RKO (cell line): ENCODE data around the gene PLN.
A peak's percentile ranks its signal among the peaks of the same experiment; 100 is the strongest.

ENCODE experiments used
- DNase-seq: peaks from one replicate; pipeline ENCODE4 v3.0.0-alpha.2; 2016; ENCODE audit warnings: low spot score

PLN gene

DNA sequence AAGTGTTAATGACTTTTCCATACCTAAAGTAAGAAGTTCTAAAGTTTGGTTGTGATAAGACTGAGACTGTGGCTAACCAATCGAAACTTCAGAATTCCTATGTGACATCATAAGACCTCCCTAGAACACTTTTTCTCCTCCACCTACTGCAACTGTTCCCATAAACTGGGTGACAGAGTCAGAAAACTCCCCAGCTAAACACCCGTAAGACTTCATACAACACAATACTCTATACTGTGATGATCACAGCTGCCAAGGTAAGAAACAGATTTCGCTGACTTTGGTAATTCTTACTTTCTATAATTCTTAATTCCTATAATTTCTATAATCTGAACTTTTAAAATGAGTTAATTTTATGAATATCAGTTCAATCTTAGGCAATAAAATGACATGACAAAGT, at the start of gene PLN:
Gene PLN (plus strand): TSS at position 161 of the 400 bp plus-strand sequence. CDS start 10,626 bp downstream, outside the sequence.
- DNase-seq: no peak

DNA sequence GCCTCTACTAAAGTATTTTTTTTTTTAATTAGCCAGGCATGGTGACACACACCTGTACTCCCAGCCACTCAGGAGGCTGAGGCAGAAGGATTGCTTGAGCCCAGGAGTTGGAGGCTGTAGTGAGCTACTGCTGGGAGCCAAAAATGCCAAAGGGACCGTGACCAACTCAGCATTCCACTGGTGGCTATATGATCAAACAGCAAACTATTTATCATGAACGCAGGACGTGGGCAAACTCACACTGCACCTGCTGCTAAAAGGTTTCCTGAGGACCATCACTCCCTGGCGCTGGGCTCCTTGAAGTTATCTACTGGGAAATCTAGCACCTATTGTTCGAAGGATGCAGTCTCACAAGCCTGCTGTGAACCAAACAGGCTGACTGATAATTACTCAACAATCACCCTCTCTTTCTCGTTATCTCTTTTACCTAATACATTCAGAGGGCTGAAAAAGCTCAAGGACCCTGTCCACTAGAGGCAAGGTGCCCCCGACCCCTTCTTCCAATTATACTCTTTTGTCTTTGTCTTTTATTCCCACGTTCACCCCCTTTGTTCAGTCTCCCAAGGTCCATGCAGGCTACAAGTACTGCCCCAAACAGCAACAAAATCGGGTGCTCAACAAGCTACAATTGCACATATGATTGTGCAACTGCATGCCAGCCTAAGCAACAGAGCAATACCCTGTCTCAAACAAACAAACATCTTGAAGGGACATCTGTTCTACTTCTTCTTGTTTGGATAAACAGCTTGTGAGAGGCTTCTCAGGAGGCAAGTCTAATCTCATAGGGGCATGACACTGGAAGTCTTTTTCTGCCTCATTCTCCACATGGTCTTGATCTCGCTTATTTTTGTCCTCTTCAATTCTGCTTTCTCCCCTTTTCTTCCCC, 47.7 kb upstream of the PLN start:
- no peak for DNase-seq

DNA sequence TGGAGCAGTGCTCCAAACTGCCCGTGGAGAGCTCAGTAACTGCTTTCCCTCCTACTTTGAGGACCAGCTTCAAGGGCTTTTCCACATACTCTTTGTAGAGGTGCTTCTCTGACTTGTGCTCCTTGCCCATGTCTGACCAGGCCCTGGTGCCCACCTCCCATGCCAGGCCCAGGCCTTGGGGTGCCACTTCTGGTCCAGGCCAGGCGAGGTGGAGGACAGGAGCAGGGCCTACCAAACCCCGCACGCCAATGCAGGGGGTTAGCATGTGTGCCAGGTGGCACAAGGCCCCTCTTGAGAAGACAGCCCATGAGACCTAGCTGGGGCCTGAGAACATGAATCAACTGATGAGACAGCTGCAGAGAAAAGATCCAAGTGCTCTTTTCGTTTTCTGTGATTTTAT, 47.0 kb upstream of the PLN start:
- DNase-seq: no peak

DNA sequence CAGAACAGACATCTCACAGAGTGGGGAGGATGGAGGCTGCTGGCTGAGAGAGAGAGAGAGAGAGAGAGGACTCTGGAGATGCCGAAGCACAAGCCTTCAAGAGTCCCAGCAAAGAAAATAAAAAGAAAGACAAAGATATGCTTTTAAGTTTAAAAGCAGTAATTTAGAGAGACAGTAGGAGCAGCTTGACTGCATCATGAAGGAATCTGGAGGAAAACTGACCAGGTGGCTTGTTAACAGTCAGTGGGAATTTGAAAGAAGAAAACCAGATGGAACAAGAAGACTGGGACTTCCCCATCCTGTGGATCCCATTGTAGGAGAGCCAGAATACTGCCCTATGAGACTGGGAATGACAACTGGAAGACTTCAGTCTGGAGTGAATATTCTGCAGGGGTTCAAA, 46.3 kb upstream of the PLN start:
- DNase-seq: no peak

DNA sequence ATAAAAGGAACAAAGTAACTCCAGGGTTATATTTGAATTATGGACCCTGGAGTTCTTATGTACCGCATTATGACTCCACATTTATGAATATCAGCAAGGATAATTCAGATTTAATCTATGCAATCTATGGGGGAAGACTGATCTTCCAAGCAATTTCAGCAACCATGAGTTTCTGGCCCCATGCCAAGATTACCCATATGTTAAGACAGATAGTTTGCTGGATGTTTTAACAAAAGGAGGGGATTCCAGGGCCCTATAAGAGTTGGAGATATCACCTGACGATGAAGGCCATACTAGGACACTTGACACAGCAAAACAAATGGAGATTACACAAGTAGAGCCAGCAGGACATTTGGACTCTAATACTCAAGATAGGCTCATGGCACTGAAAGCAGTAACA, 45.9 kb upstream of the PLN start:
- DNase-seq: no peak

DNA sequence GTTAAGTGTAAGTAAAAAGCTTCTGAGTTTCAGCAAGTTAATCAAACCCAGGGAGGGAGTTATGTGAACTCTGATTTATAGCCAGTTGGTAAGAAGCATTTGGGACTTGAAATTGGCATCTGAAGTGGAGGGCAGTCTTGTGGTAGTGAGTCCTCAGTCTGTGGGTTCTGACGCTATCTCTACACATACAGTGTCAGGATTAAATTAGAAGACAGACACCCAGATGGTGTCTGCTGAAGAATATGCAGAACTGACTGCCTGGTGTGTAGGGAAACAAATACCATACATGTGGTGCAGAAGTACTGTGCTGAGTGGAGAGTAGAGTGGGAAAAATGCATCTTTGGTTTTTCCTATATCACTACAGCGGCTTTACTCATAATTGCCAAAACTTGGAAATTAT, 43.5 kb upstream of the PLN start:
- no peak for DNase-seq

DNA sequence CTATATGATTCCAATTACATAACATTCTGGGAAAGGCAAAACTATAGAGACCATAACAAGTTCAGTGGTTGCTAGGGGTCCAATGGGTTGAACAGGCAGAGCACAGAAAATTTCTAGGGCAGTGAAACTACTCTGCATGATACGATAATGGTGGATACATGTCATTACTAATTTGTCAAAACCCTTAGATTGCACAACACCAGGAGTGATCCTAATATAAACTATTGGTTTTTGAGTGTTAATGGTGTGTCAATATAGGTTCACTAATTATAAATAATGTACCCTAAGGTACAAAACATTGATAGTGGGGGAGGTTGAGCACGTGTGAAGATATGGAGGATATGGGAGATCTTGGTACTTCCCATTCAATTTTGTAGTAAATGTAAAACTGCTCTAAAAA, 42.4 kb upstream of the PLN start:
- DNase-seq: no peak

DNA sequence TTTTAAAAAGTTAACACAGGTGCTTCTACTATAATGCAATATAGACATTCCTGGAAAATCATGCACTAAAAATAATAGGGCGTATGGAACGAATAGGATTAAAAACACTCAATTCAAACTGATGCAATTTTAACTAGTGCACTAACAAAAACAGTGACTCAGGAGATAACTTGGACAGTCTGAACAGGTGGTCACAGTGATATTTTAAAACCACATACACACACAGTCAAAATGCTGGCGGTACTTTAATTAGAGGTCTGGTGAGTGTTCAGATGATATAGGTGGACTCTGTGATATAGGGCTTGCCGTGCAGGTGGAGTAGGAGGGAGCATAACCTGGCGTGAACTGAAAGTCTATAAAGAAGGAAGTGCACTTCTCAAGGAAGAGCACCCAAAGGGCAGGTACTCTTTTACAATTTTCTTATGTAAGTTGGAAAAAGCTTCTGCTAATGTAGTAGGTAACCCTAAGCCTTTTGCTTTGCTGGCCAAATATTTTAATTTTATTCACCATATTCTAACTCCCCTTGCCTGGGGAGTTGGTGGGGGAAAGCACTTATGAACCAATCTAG, 41.9 kb upstream of the PLN start:
- no peak for DNase-seq

DNA sequence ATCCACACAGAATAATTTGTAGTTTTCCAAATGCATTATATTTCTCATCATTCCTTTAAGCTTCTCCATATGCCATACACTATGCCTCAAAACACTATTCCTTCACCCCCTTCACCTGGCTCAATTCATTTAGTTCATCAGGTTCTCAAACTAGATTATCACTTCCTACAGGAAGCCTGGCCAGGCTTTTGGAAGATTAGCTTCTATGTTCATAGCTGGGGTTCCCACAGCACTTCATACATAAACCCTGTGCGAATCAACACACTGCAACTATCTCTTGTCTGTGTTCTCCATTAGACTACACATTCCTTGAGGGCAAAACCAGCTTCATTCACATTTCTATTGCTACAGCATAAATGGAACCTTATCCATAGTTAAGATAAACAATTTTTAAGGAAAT, 40.5 kb upstream of the PLN start:
- DNase-seq: no peak

DNA sequence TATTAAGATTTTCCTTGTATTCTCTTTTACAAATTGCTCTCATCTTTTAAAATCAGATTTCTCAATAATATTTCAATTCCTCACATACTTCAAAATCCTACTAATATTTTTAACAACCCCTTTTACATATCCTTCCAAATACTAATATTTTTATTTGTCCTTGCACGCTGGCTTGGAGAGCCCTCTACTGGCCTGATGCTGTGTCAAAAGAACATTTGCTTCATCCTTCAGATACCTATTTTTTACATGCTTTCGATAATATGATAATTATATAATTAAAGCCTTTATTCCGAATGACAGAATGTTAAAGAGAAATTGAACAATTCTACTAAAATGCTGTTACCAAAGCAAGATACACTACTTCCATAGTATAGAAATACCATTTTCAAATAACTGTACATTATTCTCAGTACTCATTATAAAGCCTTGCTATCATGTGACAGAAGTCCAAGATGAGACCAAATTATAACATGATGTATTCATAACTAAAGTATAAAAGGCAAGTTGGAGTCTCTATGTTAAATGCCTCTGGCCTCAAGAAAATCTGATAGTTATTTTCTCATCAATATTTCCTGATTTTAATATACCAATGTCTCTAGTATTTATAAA, 39.0 kb upstream of the PLN start:
- DNase-seq: peak; percentile 51

DNA sequence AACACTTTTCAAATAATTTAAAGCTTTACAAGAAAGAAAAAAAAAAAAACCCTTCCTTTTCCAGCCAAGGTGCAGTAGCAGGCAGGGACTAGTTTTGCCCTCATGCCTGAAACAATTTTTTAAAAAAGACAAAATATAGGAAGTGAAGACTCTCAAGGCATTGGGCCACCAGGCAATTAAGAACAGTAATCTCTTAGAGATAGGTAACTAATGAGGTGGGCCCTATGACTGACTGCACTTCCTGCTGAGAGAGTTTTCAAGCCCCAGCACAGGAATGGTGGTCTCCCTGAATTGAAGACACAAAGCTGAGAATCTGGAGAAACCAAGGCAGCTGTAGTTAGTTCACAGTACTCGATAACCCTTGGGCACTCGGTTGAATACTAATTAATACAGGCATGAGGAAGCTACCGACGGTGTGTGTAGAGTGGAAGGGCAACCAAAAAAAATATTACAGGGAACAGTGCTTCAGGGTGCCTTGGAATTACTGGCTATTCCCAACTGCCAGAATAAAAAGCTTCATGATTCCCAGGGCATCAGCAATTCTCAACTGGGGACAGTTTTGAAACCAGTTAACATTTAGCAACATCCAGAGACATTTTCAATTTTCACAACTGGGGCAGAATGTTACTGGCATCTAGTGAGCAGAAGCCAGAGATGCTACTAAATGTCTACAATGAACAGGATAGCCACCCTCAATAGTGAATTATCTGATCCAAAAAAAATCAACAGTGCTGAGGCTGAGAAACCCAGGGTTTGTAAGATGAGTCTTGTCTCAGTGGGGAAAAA, 36.0 kb upstream of the PLN start:
- DNase-seq: no peak

DNA sequence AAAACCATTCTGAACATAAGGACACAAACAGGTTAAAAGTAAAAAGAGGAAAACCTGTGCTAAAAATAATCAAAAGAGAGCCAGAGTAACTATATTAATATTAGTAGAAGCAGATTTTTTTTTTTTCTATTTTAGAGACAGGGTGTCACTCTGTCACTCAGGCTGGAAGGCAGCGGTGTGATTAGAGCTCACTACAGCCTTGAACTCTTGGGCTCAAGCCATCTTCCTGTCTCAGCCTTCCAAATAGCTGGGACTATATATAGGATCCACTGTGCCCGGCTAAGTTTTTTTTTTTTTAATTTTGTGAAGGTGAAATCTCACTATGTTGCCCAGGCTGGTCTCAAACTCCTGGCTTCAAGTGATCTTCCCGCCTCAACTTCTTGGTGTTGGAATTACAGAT, 33.4 kb upstream of the PLN start:
- DNase-seq: no peak

DNA sequence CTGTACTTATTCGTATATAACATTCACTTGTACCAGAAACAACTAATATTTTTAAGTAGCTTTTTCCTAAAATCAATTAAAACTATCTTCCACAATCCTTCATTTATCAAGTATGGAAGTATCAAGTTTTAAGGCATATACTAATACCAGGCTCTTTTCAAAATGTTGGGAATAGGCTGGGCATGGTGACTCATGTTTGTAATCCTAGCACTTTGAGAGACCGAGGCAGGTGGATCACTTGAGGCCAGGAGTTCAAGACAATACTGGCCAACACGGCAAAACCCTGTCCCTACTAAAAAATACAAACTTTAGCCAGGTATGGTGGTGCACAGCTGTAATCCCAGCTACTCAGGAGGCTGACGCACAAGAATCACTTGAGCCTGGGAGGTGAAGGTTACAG, 25.7 kb upstream of the PLN start:
- no peak for DNase-seq

DNA sequence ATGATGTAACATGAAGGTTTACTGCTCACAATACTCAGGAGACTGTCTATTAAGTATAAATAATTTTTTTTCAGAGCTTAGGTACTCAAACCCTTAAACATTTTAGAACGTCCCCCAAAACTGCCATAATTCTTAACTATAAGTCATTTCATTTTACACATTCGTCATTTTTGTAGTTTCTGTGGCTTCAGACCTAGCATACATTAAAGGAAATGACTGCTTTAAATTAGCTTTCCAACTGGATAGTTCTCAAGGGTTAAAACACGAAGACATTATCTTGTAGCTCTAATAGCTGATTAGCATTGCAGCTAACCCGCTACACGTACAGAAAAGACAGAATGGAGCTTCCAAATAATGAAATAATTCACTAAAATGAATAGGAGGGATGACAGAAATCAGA, 24.9 kb upstream of the PLN start:
- no peak for DNase-seq

DNA sequence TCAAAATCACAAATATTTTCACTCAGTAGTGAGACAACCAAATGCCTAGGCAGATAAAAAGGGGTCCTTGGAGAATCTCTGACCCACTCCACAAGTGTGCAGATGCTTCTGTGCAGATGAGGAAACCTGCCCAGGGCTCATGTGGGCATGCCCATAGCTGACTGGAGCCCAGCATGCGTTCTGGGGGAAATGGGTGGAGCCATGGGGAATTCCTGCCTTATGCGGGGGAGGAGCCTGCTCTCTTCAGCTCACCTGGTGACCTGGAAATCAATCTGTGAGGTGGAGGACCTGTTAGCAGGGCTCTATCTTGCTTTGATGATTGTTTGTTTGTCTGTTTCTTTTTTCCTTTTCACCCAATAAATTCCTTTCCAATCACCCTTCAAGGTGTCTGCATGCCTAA, 23.4 kb upstream of the PLN start:
- DNase-seq: no peak

DNA sequence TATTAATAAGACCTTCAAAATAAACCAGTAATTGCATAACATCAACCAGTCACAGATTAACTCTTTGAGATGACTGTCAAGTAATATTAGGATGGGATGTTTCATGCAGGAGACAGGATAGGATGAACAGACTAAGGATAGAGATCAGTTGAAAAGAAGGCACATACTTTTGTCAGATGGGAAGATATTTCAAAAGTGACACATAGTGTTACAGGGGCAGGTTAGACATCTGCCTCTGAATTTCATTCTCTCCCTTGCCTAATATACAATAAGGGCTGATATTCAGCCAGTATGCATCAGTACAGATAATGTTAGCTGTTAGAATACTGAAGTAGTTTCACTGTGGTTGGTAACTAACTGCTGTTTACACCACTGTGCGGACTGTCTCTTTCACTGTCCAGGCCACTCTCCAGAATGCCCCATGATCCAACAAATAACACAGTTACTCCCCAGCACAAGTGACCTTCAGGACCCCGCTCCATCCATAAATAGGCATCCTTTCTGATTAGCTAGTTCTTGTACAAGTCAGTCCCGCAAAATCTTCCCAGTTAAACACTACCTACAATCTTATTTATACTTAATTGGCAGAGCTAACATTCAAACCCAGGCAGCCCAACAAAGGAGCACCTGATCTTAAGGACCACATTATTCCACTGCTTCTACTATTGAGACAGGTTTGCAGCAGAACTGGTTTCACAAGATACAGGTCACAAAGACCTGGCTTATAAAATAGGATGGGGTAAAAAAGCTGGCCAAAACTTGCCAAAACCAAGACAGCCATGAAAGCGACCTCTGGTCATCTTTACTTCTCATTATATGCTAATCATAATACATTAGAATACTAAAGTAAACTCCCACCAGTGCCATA, 21.9 kb upstream of the PLN start:
- no peak for DNase-seq

DNA sequence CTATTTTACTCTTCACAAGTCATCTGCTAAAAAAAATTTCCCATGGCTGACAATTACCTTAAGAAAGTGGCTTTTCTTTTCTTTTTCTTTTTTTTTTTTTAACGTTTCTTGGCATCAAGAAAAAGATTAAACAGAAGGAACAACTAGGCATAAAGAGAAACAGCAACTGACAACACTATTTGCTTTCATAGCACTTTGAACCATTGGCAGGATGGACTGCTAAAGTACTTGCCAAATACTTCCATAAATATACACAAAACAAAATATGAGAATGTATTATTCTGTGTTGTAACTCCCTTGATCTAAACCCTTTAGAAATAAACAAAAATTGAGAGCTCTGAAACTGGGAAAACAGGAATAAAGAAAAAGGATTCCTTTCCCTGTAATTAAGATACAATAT, 20.0 kb upstream of the PLN start:
- no peak for DNase-seq

DNA sequence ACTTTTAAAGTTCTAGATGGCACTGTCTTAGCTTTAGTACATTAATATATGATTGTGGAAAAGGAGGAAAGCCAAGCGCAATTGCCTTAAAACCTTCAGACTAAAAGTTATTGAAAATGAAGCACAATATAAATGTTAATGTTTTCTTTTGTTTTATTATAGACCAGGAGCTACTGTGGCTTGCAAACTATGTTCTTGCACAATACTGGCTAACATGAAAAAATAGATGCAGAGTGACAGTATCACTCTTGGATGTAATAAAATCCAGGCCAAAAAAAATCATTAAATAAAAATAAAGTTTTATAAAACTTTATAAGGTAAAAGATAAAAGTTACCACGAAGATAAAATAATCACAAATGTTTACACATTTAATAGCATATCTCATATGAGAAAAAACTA, 18.3 kb upstream of the PLN start:
- no peak for DNase-seq

DNA sequence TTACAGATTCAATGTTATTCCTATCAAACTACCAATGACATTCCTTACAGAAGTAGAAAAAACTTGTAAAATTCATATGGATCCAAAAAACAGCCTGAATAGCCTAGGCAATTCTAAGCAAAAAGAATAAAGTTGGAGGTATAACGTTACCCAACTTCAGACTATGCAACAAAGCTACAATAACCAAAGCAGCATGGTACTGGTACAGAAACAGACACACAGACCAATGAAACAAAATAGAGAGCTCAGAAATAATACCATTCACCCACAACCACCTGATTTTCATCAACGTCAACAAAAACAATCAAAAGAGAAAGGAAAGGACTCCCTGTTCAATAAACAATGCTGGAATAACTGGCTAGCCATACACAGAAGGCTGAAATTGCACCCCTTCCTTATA, 17.2 kb upstream of the PLN start:
- DNase-seq: no peak

DNA sequence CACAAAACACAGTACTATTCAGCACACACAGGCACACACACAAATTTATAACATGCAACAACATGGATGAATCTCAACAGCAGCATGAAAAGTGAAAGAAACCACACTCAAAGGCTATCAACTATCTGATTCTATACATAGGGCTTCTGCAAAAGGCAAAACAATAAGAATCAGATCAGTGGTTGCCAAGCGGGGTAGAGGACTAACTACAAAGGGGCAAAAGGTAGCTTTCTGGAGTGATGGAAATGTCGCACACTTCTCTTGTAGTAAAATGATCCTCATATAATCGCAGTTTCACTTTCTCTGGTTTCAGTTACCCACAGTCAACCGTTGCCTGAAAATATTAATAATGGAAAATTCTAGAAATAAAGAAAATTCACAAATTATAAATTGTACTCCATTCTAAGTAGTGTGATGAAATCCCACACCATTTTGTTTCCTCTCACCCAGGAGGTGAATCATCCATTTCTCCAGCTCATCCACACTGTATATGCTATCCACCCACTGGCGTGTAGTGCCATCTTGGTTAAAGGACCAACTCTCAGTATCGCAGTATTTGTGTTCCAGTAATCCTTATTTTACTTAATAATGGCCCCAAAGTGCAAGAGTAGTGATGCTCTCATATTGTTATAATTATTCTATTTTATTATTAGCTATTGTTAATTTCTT, 12.8 kb upstream of the PLN start:
- DNase-seq: no peak

DNA sequence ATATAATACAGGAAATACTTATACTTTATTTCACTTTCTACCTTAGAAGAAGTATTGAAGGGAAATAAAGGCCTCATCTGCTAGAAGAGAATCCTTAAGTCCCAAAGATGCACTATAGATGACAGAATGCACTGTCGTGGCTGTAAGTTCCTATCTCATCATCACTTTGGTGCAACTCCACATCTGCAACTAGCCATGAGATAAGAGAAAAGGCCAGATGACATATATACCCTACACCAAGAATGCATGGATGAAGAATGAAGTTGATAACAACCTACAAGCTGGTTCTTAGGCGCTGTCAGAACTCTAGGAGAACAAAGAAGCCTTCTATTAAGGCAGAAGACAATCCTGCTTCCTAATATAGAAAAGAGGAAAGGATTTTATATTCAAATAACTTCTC, 11.6 kb upstream of the PLN start:
- no peak for DNase-seq
